Coronary artery (tissue), 2 donors: ENCODE results near the gene DEPDC7.
"Not testable (repeated sequence)": the region's sequence is repeated elsewhere in the genome, so short reads cannot be mapped to it uniquely, and the experiment has no call there.

Experiments
- DNase-seq: peaks from one replicate; pipeline ENCODE4 v3.0.0-alpha.2; 2017; ENCODE audit warnings: low spot score
- H3K27ac ChIP-seq, 2 donors: fragments of 200-600 bp; sonication (generic); one replicate each; pipeline ENCODE4 v1.5.1; 2016 to 2019
- H3K4me3 ChIP-seq: fragments of 200-600 bp; sonication (generic); 2 replicates; pipeline ENCODE4 v1.5.1; 2016; ENCODE audit warnings: mild to moderate bottlenecking, moderate library complexity
- CTCF ChIP-seq: fragments of 200-600 bp; sonication (generic); IDR thresholded peaks from one replicate; pipeline ENCODE4 v1.5.1; 2019; ENCODE audit warnings: antibody characterized with exemption

DEPDC7 gene

DNA sequence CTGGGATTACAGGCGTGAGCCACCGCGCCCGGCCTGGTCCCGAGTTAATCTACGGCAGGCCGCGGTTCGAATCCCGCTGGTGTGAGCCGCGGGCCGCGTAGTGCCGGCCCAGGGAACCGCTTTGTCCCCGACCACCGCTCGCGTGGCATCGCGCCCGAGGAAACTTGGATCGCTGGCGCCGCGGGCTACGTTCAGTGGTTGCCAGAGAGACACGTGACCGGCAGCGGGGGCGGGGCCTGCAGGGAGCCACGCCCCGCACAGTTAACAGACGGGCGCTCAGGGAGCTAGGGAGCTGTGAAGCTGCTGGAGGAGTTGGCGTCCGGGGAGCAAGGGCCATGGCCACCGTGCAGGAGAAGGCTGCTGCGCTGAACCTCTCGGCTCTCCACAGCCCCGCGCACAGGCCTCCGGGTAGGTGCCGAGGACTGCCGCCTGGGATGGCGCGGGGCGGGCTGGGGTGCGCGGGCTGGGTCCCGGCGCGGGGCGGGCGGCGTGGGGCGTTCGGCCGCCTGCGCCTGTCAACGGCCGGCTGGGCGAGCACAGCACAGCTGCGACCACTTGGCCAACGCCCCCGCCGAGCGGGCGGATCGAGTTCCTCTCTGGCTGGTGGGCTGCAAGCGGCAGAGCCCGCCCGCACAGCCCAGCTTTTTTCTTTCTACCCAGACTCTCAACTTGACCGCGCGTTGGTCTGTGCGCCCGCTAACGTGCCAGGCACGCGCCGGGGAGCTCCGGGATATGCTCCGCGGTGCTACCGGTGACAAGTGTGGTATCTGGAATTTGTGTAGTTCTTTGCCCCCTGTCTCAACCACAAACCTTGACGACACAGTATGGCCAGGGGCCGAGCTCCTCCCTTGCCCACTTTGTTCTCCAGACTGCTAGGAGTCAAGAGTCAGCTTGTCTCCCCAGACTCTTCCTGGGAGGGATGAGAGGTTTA, at the start of gene DEPDC7:
Gene DEPDC7, plus strand, starts transcription at position 258 of the 931 bp plus-strand sequence. Its CDS starts 78 bp downstream, at position 336.
- peak within 1 kb of the TSS; percentile 84 for H3K4me3 ChIP-seq
- peak; percentile 78 for DNase-seq
- no peak for TF ChIP-seq CTCF
- H3K27ac ChIP-seq: peak within 1 kb of the TSS in 1 of 2 donors; percentile 43

GRCh38 chr11:32968541-32968940, 47.1 kb upstream of the DEPDC7 start:
- Histone ChIP-seq H3K4me3 (no peak overlapping the region), H3K27ac (no peak overlapping the region)
- TF ChIP-seq CTCF: no peak
- DNase-seq: no peak

- H3K27ac ChIP-seq, DNase-seq, H3K4me3 ChIP-seq: not testable (repeated sequence)
Observed at GRCh38 chr11:32972233-32972632, 43.4 kb upstream of the DEPDC7 start.

GRCh38 chr11:32972781-32973180, 42.9 kb upstream of the DEPDC7 start:
- no peak for TF ChIP-seq CTCF
- no peak overlapping the region for H3K4me3 ChIP-seq
- no peak for DNase-seq
- no peak overlapping the region for H3K27ac ChIP-seq

GRCh38 chr11:32982626-32983025, 33.1 kb upstream of the DEPDC7 start:
- TF ChIP-seq CTCF: no peak
- Histone ChIP-seq H3K4me3 (no peak overlapping the region), H3K27ac (no peak overlapping the region)
- DNase-seq: no peak

DNA sequence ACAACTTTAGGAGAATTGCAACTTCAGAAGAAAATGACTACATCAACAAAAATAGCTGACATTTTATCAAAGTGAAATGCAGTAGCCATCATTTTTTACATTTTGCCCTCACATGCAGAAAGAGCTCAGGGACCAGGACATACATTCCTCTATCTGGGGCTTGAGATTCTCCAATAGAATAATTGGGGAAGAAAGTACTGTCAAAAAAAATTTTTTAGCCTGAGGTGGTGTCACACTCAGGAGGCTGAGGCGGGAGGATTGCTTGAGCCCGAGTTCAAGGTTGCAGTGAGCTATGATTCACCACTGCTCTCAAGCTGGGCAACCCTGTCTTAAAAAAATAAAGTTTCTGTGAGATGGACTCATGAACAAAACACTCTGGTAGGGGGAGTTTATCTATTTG, 32.2 kb upstream of the DEPDC7 start:
- DNase-seq: no peak
- Histone ChIP-seq H3K4me3 (no peak overlapping the region), H3K27ac (no peak overlapping the region)
- no peak for TF ChIP-seq CTCF

GRCh38 chr11:32985600-32985999, 30.1 kb upstream of the DEPDC7 start:
- Histone ChIP-seq H3K27ac (no peak overlapping the region), H3K4me3 (no peak overlapping the region)
- DNase-seq: no peak
- TF ChIP-seq CTCF: no peak
